ENCODE measurements around the gene MAP2K4. TPM values are rescaled to one million over a fixed set of nuclear protein-coding genes. Genes with fewer than 3 reads are reported as not detected.

MAP2K4 gene
- total RNA-seq, 1 donor from 2014 or later: 57.9 TPM

DNA sequence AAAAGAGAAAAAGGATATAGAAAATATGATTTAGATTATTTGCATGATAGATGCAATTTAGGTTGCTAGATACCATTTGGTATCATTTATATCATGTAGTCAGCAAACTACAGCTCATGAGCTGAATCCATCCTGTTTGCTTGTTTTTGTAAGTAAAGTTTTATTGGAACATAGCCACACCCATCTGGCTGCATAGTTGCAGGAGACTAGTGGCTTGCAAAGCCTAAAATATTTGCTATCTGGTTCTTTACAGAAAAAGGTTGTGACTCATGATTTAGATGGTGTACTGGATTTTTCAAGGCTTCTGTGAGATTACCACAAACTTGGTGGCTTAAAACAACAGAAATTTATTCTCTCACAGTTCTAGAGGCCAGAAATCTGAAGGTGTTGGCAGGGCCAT, 49.9 kb downstream of the MAP2K4 start:
- Mint-ChIP-seq H3K4me1 (no peaks in the 10 kb centered on the region), H3K4me3 (no peak overlapping the region), H3K27ac (no peak overlapping the region), H3K27me3 (ENCODE audit: low read depth) (no peaks in the 10 kb centered on the region), H3K36me3 (peaks cover 21% of the 10 kb centered on the region), H3K9me3 (peaks cover 4% of the 10 kb centered on the region)
- no peak for DNase-seq (ENCODE audit: low spot score in 2 of 2, unreplicated experiment in 2 of 2)
- TF ChIP-seq, protein P1, sequence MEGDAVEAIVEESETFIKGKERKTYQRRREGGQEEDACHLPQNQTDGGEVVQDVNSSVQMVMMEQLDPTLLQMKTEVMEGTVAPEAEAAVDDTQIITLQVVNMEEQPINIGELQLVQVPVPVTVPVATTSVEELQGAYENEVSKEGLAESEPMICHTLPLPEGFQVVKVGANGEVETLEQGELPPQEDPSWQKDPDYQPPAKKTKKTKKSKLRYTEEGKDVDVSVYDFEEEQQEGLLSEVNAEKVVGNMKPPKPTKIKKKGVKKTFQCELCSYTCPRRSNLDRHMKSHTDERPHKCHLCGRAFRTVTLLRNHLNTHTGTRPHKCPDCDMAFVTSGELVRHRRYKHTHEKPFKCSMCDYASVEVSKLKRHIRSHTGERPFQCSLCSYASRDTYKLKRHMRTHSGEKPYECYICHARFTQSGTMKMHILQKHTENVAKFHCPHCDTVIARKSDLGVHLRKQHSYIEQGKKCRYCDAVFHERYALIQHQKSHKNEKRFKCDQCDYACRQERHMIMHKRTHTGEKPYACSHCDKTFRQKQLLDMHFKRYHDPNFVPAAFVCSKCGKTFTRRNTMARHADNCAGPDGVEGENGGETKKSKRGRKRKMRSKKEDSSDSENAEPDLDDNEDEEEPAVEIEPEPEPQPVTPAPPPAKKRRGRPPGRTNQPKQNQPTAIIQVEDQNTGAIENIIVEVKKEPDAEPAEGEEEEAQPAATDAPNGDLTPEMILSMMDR (IDR thresholded peaks at IDR 0.05; ENCODE audit: unreplicated experiment): no peak

DNA sequence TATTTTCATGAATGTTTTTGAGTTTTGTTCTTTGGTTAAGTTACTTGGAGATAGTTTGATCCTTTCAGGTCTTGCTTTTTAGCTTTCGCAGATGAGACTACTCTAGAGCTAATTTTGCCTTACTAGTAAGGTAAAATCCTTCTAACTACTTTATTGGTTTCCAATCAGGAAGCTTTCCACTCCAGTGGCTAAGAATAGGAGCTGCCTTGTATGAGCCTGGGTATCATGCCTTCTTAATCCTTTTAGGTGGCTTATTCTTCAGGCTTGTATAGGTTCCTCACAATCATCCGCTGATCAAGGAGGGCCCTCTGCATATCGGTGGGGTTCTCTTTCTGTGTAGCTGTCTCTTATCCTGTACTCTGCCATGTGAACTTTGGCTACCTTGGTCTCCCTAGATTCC, 53.7 kb downstream of the MAP2K4 start:
- peaks cover 5% of the 10 kb centered on the region for H3K4me1 Mint-ChIP-seq
- peaks cover 39% of the 10 kb centered on the region for H3K36me3 Mint-ChIP-seq
- peaks cover 4% of the 10 kb centered on the region for H3K9me3 Mint-ChIP-seq
- H3K27ac Mint-ChIP-seq: no peak overlapping the region
- H3K4me3 Mint-ChIP-seq: no peak overlapping the region
- TF ChIP-seq, protein P1 (IDR thresholded peaks at IDR 0.05; ENCODE audit: unreplicated experiment): no peak
- DNase-seq (ENCODE audit: low spot score in 2 of 2, unreplicated experiment in 2 of 2): no peak
- no peaks in the 10 kb centered on the region for H3K27me3 Mint-ChIP-seq (ENCODE audit: low read depth)

DNA sequence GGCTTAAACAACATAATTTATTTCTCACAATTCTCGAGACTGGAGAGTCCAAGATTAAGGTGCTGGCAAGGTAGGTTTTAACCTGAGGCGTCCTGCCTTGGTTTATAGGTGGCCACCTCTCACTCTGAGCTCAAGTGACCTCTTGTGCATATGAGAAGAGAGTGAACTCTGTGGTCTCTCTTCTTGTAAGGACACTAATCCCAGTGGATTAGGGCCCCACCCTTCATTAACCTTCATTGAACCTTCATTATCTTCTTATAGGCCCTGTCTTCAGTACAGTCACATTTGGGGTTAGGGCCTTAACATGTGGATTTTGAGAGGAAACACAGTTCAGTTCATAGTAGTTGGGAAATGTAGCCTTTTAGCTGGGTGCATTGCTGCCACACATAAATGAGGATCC, 57.1 kb downstream of the MAP2K4 start:
- Mint-ChIP-seq H3K4me1 (peaks cover 5% of the 10 kb centered on the region), H3K4me3 (no peak overlapping the region), H3K9me3 (peaks cover 4% of the 10 kb centered on the region), H3K27me3 (ENCODE audit: low read depth) (no peaks in the 10 kb centered on the region), H3K27ac (peak overlapping the region; percentile 50), H3K36me3 (peaks cover 45% of the 10 kb centered on the region)
- DNase-seq (ENCODE audit: low spot score in 2 of 2, unreplicated experiment in 2 of 2): no peak
- TF ChIP-seq, protein P1 (IDR thresholded peaks at IDR 0.05; ENCODE audit: unreplicated experiment): no peak

DNA sequence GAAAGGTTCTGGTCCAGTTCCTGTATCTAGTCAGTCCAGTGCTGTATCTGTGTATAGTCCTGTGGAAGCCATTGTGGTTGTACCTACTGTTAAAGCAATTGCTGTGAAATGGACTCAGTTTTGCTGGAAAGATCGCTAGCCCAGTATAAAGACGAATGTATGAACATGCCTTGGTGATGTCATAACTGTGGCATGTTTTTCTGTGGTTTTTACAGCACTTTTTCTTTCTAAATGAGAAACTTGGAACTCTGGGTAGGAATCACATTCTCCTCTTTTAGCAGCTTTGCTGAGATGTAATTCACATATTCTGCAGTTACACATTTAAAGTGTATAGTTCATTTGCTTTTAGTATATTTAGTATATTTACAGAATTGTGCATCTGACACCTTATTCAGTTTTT, 58.1 kb downstream of the MAP2K4 start:
- Mint-ChIP-seq H3K4me1 (peaks cover 5% of the 10 kb centered on the region), H3K27me3 (ENCODE audit: low read depth) (no peaks in the 10 kb centered on the region), H3K9me3 (peaks cover 4% of the 10 kb centered on the region), H3K36me3 (peaks cover 36% of the 10 kb centered on the region), H3K27ac (peak overlapping the region; percentile 77), H3K4me3 (no peak overlapping the region)
- DNase-seq (ENCODE audit: low spot score in 2 of 2, unreplicated experiment in 2 of 2): no peak
- TF ChIP-seq, protein P1 (IDR thresholded peaks at IDR 0.05; ENCODE audit: unreplicated experiment): no peak

DNA sequence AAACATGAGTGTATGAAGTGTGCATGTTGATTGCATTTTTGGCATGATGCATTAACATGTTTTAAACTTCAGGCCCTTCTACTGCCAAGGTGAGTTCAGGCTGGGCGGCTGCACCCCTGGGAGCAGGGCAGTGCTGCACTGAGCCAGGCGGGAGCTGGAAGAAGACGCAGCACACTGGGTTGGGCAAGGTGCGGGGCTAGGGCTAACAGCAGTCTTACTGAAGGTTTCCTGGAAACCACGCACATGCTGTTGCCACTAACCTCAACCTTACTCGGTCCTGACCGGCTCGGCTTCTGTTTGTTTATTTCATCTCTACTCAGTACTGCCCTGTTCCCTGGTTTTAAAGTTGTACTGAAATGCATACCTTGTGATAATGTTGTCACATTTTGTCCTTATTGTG, 61.0 kb downstream of the MAP2K4 start:
- peaks cover 40% of the 10 kb centered on the region for H3K36me3 Mint-ChIP-seq
- TF ChIP-seq, protein P1 (IDR thresholded peaks at IDR 0.05; ENCODE audit: unreplicated experiment): no peak
- H3K27ac Mint-ChIP-seq: no peak overlapping the region
- H3K4me1 Mint-ChIP-seq: peaks cover 5% of the 10 kb centered on the region
- H3K4me3 Mint-ChIP-seq: no peak overlapping the region
- no peak for DNase-seq (ENCODE audit: low spot score in 2 of 2, unreplicated experiment in 2 of 2)
- no peaks in the 10 kb centered on the region for H3K27me3 Mint-ChIP-seq (ENCODE audit: low read depth)
- H3K9me3 Mint-ChIP-seq: no peaks in the 10 kb centered on the region

Data from mesothelial cell of epicardium (in vitro differentiated cells).